Smooth muscle cell (in vitro differentiated cells): ENCODE data around the gene MAP7D2. TPM values are rescaled to one million over a fixed set of nuclear protein-coding genes. Genes with fewer than 3 reads are reported as not detected.

Experiments used
- DNase-seq: peaks from one replicate; lab custom pipeline; 2025; ENCODE audit not compliant: unreplicated experiment; lab: John Stamatoyannopoulos, UW
- H2AFZ ChIP-seq: fragments of 200-600 bp; sonication (generic); 2 replicates; pipeline ENCODE4 v1.6.0; 2016; ENCODE audit warnings: antibody characterized with exemption, low read depth, mild to moderate bottlenecking
- H3F3A ChIP-seq: fragments of 200-600 bp; sonication (generic); 2 replicates; pipeline ENCODE4 v1.6.0; 2017; ENCODE audit warnings: antibody characterized with exemption, low read depth
- H3K27ac ChIP-seq: fragments of 200-600 bp; sonication (generic); 2 replicates; pipeline ENCODE4 v1.5.1; 2016; ENCODE audit warnings: low read depth, mild to moderate bottlenecking
- H3K27me3 ChIP-seq: fragments of 200-600 bp; sonication (generic); 2 replicates; pipeline ENCODE4 v1.6.1; 2016; ENCODE audit warnings: low read depth, mild to moderate bottlenecking
- H3K36me3 ChIP-seq: fragments of 200-600 bp; sonication (generic); 2 replicates; pipeline ENCODE4 v1.5.1; 2016; ENCODE audit warnings: low read depth
- H3K4me1 ChIP-seq: fragments of 200-600 bp; sonication (generic); 2 replicates; pipeline ENCODE4 v1.5.1; 2016; ENCODE audit warnings: low read depth
- H3K4me2 ChIP-seq: fragments of 200-600 bp; sonication (generic); 2 replicates; pipeline ENCODE4 v1.6.0; 2016; ENCODE audit warnings: mild to moderate bottlenecking
- H3K4me3 ChIP-seq: fragments of 200-600 bp; sonication (generic); 2 replicates; pipeline ENCODE4 v1.5.1; 2016; ENCODE audit warnings: mild to moderate bottlenecking
- H3K79me2 ChIP-seq: fragments of 200-600 bp; sonication (generic); 2 replicates; pipeline ENCODE4 v1.6.0; 2016; ENCODE audit warnings: low read depth, mild to moderate bottlenecking
- H3K9ac ChIP-seq: fragments of 200-600 bp; sonication (generic); 2 replicates; pipeline ENCODE4 v1.6.0; 2016; ENCODE audit warnings: low read depth
- H3K9me3 ChIP-seq: fragments of 200-600 bp; sonication (generic); replicated peaks from 2 replicates; pipeline ENCODE4 v1.5.1; 2016; ENCODE audit warnings: low read depth
- H4K20me1 ChIP-seq: fragments of 200-600 bp; sonication (generic); 2 replicates; pipeline ENCODE4 v1.6.0; 2016; ENCODE audit warnings: low read depth
- WGBS: methylation state at CpG from one replicate; pipeline ENCODE4 v1.1.7; 2016; ENCODE audit warnings: low lambda C conversion rate; 5-methylcytosine and 5-hydroxymethylcytosine counted together
- polyA plus RNA-seq: library from polyadenylated mRNA; unstranded; fragments of >200 nt; fragmentation: Nextera tagmentation; extraction: Ambion mirVana; gene quantifications from 2 replicates; pipeline ENCODE4 v1.2.1, GENCODE V29; 2016
- total RNA-seq: library from RNA; depleted of rRNA; stranded (reverse); fragments of >200 nt; gene quantifications from 2 replicates; pipeline ENCODE4 v1.2.3, GENCODE V29; 2014
- TF ChIP-seq, protein P1 (sequence below): fragments of 200-600 bp; sonication (generic); IDR thresholded peaks from 2 replicates; pipeline ENCODE4 v1.5.1; 2017; ENCODE audit warnings: borderline replicate concordance, mild to moderate bottlenecking, antibody characterized with exemption; ENCODE audit not compliant: insufficient read depth, poor library complexity, severe bottlenecking

Gene MAP7D2
- total and polyA plus RNA-seq, 2 experiments from 2014 or later: 0.18 TPM; not detected in 1

- H3K79me2 ChIP-seq: no peaks in the 10 kb centered on the region
- H3F3A ChIP-seq: no peaks in the 10 kb centered on the region
- no peak overlapping the region for H3K4me2 ChIP-seq
- H3K9me3 ChIP-seq: no peaks in the 10 kb centered on the region
- H3K27me3 ChIP-seq: no peaks in the 10 kb centered on the region
- 67% methylated on average over 9 of the region's 9 CpGs for WGBS
- no peak for DNase-seq
- H2AFZ ChIP-seq: no peak overlapping the region
- no peaks in the 10 kb centered on the region for H3K4me1 ChIP-seq
- H3K27ac ChIP-seq: no peak overlapping the region
- H3K4me3 ChIP-seq: no peak overlapping the region
- H3K9ac ChIP-seq: no peak overlapping the region
- no peaks in the 10 kb centered on the region for H4K20me1 ChIP-seq
- TF ChIP-seq, protein P1, sequence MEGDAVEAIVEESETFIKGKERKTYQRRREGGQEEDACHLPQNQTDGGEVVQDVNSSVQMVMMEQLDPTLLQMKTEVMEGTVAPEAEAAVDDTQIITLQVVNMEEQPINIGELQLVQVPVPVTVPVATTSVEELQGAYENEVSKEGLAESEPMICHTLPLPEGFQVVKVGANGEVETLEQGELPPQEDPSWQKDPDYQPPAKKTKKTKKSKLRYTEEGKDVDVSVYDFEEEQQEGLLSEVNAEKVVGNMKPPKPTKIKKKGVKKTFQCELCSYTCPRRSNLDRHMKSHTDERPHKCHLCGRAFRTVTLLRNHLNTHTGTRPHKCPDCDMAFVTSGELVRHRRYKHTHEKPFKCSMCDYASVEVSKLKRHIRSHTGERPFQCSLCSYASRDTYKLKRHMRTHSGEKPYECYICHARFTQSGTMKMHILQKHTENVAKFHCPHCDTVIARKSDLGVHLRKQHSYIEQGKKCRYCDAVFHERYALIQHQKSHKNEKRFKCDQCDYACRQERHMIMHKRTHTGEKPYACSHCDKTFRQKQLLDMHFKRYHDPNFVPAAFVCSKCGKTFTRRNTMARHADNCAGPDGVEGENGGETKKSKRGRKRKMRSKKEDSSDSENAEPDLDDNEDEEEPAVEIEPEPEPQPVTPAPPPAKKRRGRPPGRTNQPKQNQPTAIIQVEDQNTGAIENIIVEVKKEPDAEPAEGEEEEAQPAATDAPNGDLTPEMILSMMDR: no peak
- H3K36me3 ChIP-seq: no peaks in the 10 kb centered on the region
Measured at GRCh38 chrX:20063716-20064351, 52.9 kb downstream of the MAP7D2 start.

GRCh38 chrX:20063153-20063552, 53.6 kb downstream of the MAP7D2 start:
- Histone ChIP-seq H3K79me2 (no peaks in the 10 kb centered on the region), H3F3A (no peaks in the 10 kb centered on the region), H3K4me3 (no peak overlapping the region), H3K4me1 (no peaks in the 10 kb centered on the region), H3K27me3 (no peaks in the 10 kb centered on the region), H3K9me3 (no peaks in the 10 kb centered on the region), H2AFZ (no peak overlapping the region), H3K27ac (no peak overlapping the region), H3K36me3 (no peaks in the 10 kb centered on the region), H3K9ac (no peak overlapping the region), H4K20me1 (no peaks in the 10 kb centered on the region), H3K4me2 (no peak overlapping the region)
- no peak for DNase-seq
- WGBS: 89% methylated on average over 10 of the region's 10 CpGs
- TF ChIP-seq, protein P1: no peak

DNA sequence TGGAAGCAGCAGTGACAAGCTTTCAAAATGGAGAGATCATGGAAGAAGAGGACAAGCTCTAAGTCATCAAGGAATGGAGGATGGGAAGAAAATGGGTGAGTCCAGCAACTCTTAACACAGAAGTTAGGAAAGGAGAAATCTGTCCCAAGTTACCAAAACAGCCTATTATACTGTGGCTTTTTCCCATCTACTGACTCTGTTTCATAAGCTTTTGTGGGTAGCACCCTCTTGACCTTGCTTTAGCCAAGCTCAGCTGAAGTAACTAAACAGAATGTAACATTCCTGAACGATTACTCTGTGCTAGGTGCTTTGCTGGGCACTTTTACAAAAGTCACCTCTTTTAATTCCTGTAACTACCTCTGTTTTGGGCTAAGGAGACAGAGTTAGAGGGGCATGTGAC, 54.9 kb downstream of the MAP7D2 start:
- Histone ChIP-seq H3K4me3 (no peak overlapping the region), H3K4me1 (no peaks in the 10 kb centered on the region), H3F3A (no peaks in the 10 kb centered on the region), H3K27ac (no peak overlapping the region), H3K9ac (no peak overlapping the region), H3K4me2 (no peak overlapping the region), H3K9me3 (no peaks in the 10 kb centered on the region), H3K27me3 (no peaks in the 10 kb centered on the region), H3K36me3 (no peaks in the 10 kb centered on the region), H2AFZ (no peak overlapping the region), H3K79me2 (no peaks in the 10 kb centered on the region), H4K20me1 (no peaks in the 10 kb centered on the region)
- DNase-seq: no peak
- TF ChIP-seq, protein P1: no peak
- 59% methylated on average over 1 of the region's 1 CpG for WGBS
